T-helper 1 cell treated with Interleukin-12 subunit alpha and Interleukin-12 subunit beta and Interleukin-4 antibody, amounts not matched to agents 30 μg/mL and 1 μg/mL, for 36 hours (primary cell): Measurements from ENCODE around the gene CNR2.
"Not testable (repeated sequence)": the region's sequence is repeated elsewhere in the genome, so short reads cannot be mapped to it uniquely, and the experiment has no call there.

Experiments
- H3K27ac Mint-ChIP-seq: one replicate; pipeline ENCODE4 v1.8.0; 2021; ENCODE audit warnings: mild to moderate bottlenecking, mixed read lengths
- H3K27me3 Mint-ChIP-seq: one replicate; pipeline ENCODE4 v1.8.0; 2021; ENCODE audit warnings: low read depth, mixed read lengths
- H3K36me3 Mint-ChIP-seq: one replicate; pipeline ENCODE4 v1.8.0; 2021; ENCODE audit warnings: low read depth, mixed read lengths
- H3K4me1 Mint-ChIP-seq: one replicate; pipeline ENCODE4 v1.8.0; 2021; ENCODE audit warnings: low read depth, mixed read lengths
- H3K4me3 Mint-ChIP-seq: one replicate; pipeline ENCODE4 v1.8.0; 2021; ENCODE audit warnings: mild to moderate bottlenecking, moderate library complexity, mixed read lengths
- H3K9me3 Mint-ChIP-seq: one replicate; pipeline ENCODE4 v1.8.0; 2021; ENCODE audit warnings: mixed read lengths

Gene CNR2

DNA sequence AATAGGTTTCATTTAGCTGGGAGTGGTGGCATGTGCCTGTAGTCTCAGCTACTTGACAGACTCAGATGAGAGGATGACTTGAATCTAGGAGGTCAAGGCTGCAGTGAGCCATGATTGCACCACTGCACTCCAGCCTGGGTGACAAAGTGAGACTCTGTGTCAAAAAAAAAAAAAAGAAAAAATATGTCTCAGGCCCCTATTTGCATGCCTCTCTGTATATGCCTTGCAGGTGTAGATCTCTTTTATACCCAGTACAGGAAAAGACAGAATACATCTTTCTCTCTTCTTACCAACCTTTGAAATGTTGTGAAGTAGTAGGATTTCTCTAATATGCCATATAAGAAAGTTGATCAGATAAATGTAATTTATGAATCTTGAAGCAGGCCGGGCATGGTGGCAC lies 6.4 kb downstream of the CNR2 start:
- Mint-ChIP-seq H3K4me3 (no peak overlapping the region), H3K36me3 (no peaks in the 10 kb centered on the region), H3K27ac (no peak overlapping the region), H3K27me3 (peaks cover 31% of the 10 kb centered on the region), H3K4me1 (peaks cover 41% of the 10 kb centered on the region), H3K9me3 (no peaks in the 10 kb centered on the region)

DNA sequence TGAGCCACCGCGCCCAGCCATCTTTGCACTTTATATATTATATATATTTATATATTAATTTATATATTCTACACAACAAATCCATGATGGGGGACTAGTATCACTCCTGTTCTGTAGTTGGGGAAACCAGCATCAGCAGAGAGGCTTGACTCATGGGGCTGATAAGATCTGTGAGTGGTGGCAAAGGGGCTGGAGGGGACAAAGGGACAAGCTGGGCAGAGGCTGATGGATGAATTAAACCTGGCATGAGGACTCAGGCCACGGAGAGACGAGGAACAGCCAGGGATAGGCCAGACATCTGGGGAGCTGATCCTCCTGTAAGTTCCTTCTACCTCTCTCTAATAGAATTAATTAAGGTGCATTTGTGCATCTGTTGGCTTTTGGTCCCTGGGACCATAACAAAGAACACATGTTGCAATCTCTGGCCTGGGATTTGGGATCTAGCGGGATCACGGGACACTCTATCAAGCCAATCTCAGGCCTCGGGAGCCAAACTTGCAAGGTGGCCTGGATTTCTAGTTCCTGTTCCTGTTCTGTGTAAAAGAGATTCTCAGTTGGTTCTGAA lies 7.6 kb downstream of the CNR2 start:
- Mint-ChIP-seq H3K4me3 (no peak overlapping the region), H3K27ac (no peak overlapping the region), H3K36me3 (no peaks in the 10 kb centered on the region), H3K27me3 (peaks cover 43% of the 10 kb centered on the region), H3K4me1 (peaks cover 31% of the 10 kb centered on the region), H3K9me3 (no peaks in the 10 kb centered on the region)

DNA sequence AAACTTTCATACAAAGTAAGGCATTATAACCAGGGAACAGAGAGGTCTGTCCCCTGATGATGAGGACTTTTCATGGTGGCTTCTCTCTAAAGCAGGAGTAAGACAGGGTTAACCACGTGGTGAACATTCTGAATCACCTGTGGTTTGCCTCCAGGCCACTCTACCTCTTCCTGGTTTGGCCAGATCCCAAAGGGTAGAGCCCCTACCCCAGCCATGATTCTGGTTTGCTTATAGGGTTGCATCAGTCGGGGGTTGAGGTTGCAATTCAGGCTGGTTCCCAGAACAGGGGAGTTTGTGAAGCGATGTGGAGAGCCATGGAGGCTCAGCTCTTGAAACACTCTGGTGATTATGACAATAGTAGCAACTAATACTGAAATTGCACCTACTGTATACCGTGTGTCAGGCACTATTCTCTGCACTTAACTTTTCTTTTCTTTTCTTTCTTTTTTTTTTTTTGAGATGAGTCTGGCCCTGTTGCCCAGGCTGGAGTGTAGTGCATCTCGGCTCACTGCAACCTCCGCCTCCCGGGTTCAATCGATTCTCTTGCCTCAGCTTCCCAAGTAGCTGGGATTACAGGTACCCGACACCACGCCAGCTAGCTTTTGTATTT lies 8.3 kb downstream of the CNR2 start:
- Mint-ChIP-seq H3K9me3 (no peaks in the 10 kb centered on the region), H3K36me3 (no peaks in the 10 kb centered on the region), H3K4me1 (peaks cover 27% of the 10 kb centered on the region), H3K27ac (no peak overlapping the region), H3K4me3 (no peak overlapping the region), H3K27me3 (peaks cover 43% of the 10 kb centered on the region)

DNA sequence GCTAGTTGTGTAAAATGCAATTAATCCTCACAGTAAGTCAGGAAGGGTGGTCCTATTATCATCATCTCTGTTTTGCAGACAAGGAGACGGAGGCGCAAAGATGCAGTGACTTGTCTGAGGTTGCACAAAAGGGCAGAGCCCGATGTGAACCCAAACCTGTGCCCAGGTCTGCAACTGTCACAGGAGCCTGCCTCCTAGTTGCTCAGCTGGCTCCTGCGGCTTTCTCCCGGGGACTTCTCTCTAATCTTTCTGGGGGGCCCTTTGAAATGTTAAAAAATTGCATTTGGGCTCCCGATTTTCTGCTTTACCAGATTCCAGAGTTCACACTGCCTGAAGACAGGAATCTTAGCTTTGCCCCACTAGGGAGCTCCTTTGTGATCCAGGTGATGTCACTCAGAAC lies 9.4 kb downstream of the CNR2 start:
- Mint-ChIP-seq H3K4me3 (no peak overlapping the region), H3K27me3 (peaks cover 43% of the 10 kb centered on the region), H3K4me1 (peaks cover 17% of the 10 kb centered on the region), H3K27ac (no peak overlapping the region), H3K36me3 (no peaks in the 10 kb centered on the region), H3K9me3 (no peaks in the 10 kb centered on the region)

DNA sequence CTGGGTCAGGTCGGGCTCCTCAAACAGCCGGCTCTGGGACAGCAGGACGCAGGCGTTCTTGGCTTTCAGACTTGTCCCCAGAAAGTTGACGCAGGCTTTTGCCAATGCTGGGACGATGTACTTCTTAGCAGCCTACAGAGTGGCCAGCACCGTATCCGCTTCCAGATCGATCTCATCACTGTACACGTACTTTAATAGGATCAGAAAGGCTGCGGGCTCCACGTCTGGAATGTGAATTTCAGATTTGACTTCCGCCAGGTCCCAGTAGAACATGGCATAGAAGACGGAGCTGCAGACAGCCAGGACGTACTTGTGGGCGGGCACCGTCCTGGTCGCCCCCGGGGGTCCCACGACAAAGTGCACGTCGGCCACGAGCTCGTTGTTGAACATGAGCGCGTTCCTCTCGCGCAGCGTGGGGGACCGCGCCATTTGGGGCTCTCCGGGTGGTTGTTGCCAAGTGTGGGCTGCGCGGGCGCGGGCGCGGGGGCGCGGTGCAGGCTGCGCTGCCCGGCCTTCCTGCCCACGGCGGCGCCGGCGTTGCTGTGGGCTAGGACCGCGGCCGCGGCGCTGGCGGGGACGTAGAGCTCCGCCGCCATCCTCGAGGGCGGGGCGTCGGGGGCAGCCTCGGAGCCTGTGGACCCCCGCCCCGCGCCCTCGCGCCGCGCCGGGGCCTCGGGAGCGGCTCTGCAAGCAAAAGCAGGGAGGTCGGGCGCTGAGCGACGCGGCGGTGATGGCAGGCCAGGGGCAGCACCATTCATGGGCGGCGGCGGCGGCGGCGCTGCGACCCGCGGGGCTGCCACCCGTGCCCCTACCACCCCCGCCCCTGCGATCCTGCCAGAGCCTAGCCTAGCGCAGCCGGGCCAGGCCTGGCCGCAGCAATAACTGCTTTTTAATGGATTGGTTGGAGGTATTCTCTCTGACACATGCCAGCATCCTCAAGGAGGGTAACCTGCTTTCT lies 10.6 kb downstream of the CNR2 start:
- no peak overlapping the region for H3K27ac Mint-ChIP-seq
- peaks cover 43% of the 10 kb centered on the region for H3K27me3 Mint-ChIP-seq
- peaks cover 13% of the 10 kb centered on the region for H3K4me1 Mint-ChIP-seq
- H3K36me3 Mint-ChIP-seq = no peaks in the 10 kb centered on the region
- H3K4me3 Mint-ChIP-seq = no peak overlapping the region
- no peaks in the 10 kb centered on the region for H3K9me3 Mint-ChIP-seq

DNA sequence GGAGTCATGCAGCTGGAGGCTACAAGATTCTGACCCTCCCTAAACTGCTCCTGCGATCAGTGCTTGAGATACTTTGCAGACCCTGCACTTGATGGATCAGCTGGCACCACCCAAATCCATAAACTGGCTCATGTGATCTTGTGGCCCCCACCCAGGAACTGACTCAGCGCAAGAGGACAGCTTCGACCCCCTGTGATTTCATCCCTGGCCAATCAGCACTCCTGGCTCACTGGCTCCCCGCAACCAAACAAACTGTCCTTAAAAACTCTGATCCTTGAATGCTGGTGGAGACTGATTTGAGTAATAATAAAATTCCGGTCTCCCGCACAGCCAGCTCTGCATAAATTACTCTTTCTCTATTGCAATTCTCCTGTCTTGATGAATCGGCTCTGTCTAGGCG lies 13.1 kb downstream of the CNR2 start:
- H3K27ac Mint-ChIP-seq, H3K9me3 Mint-ChIP-seq, H3K4me3 Mint-ChIP-seq, H3K4me1 Mint-ChIP-seq, H3K36me3 Mint-ChIP-seq: not testable (repeated sequence)
- H3K27me3 Mint-ChIP-seq = peaks cover 35% of the 10 kb centered on the region

DNA sequence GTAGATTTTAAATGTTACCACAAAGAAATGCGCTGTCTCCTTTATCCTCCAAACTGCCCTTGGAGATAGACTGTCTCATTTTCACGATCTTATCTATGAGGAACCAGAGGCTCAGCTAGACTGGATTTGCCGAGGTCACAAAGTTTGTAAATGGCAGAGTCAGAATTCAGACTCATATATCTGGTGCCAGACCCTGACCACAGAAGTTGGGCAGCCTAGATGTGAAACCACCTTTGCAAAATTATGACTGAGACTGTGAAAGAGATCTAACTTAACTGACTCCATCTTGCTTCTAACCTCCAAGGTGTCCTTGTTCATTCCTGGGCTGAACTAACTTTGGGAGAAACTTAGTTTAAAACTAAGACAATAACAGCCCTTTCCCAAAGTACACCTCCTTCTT lies 14.1 kb downstream of the CNR2 start:
- Mint-ChIP-seq H3K27ac (no peak overlapping the region), H3K4me3 (no peak overlapping the region), H3K9me3 (no peaks in the 10 kb centered on the region), H3K36me3 (no peaks in the 10 kb centered on the region), H3K4me1 (no peaks in the 10 kb centered on the region), H3K27me3 (peaks cover 27% of the 10 kb centered on the region)

DNA sequence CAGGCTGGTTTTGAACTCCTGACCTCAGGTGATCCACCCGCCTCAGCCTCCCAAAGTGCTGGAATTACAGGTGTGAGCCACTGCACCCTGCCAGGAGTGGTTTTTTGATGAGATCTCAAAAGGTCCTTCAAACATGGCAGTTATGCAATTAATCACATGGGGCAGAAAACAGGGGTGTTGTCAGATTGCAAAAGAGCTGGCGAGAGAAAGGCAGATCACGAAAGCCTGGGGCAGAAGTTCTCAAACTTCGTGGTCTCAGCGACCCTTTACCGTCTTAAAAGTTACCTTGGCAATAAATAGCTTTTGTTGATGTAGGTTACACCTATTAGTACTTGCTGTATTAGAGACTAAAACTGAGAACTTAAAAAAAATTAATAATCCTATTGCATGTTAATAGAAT lies 16.1 kb downstream of the CNR2 start:
- H3K36me3 Mint-ChIP-seq = no peaks in the 10 kb centered on the region
- H3K4me1 Mint-ChIP-seq = no peaks in the 10 kb centered on the region
- no peak overlapping the region for H3K4me3 Mint-ChIP-seq
- no peak overlapping the region for H3K27ac Mint-ChIP-seq
- no peaks in the 10 kb centered on the region for H3K9me3 Mint-ChIP-seq
- H3K27me3 Mint-ChIP-seq = peaks cover 27% of the 10 kb centered on the region

DNA sequence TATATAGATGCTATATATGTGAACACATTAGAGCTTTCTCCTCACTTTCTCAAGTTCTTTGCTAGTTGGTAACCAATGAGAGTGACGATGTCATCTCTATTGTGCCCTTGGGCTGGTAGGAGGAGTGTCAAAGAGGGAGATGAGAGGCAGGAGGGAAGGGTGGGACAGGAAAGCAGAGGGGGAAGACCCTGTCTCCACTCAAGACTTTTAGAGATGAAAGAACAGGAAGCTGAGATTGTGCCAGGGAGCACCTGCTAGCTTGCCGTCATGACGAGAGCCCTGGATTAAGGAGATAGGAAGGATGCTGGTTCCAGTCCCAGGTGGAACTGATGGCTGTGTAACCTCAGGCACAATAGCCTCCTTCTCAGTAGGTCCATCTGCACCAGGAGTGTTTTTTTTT lies 16.7 kb downstream of the CNR2 start:
- Mint-ChIP-seq H3K4me3 (no peak overlapping the region), H3K27me3 (peaks cover 27% of the 10 kb centered on the region), H3K36me3 (no peaks in the 10 kb centered on the region), H3K9me3 (no peaks in the 10 kb centered on the region), H3K4me1 (no peaks in the 10 kb centered on the region), H3K27ac (no peak overlapping the region)

DNA sequence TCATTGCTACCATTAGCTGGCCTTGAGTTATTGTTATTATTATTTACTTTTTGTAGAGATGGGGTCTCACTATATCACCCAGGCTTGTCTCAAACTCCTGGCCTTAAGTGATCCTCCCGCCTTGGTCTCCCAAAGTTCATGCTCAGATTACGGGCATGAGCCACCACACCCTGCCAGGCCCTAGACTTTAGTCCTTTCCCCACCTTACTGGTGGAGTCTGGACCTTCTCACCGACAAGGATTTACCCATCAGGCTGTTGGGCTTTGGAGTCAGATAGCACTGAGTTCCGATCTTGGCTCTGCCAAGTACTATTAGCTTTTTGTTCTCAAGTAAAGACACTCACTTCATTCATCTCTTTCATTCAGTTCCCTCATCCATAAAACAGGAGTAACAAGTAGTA lies 17.2 kb downstream of the CNR2 start:
- no peak overlapping the region for H3K27ac Mint-ChIP-seq
- no peaks in the 10 kb centered on the region for H3K36me3 Mint-ChIP-seq
- H3K27me3 Mint-ChIP-seq = peaks cover 23% of the 10 kb centered on the region
- no peak overlapping the region for H3K4me3 Mint-ChIP-seq
- no peaks in the 10 kb centered on the region for H3K4me1 Mint-ChIP-seq
- no peaks in the 10 kb centered on the region for H3K9me3 Mint-ChIP-seq

DNA sequence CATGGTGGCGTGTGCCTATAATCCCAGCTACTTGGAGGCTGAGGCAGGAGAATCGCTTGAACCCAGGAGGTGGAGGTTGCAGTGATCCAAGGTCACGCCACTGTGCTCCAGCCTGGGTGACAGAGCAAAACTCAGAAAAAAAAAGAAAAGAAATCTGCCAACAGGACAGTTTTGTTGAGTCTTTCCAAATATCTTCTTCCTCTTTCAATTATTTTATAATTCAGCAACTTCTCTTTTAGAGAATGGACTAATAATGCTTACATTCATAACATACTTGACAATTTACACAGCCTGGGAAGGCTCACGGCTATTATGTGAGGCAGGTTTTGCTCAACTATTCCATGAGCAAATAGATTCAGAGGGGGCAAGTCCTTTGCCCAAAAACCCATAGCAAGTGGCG lies 18.1 kb downstream of the CNR2 start:
- H3K27me3 Mint-ChIP-seq = peaks cover 18% of the 10 kb centered on the region
- H3K36me3 Mint-ChIP-seq = no peaks in the 10 kb centered on the region
- no peaks in the 10 kb centered on the region for H3K9me3 Mint-ChIP-seq
- no peak overlapping the region for H3K27ac Mint-ChIP-seq
- no peaks in the 10 kb centered on the region for H3K4me1 Mint-ChIP-seq
- no peak overlapping the region for H3K4me3 Mint-ChIP-seq

DNA sequence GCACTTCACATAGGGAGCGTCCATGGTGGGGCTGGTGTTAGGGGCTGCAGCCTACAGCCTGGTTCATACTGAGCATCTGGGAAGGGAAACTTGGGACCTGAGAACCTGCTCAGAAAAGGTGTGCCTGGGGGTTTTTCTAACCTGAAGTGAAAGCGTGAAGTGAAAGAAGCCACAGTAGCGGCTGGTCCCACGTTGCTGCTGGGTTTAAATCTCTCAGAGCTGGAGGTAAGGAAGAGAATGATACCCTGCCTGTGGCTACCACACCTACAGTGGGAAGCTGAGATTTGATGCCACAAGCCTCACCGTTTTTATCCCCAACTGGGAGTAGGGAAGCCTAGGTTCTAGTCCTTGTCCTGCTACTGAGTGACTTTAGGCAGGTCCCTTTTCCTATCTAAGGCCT lies 24.1 kb downstream of the CNR2 start:
- Mint-ChIP-seq H3K27ac (no peak overlapping the region), H3K4me3 (no peak overlapping the region), H3K9me3 (no peaks in the 10 kb centered on the region), H3K27me3 (peaks cover 25% of the 10 kb centered on the region), H3K36me3 (no peaks in the 10 kb centered on the region), H3K4me1 (no peaks in the 10 kb centered on the region)

DNA sequence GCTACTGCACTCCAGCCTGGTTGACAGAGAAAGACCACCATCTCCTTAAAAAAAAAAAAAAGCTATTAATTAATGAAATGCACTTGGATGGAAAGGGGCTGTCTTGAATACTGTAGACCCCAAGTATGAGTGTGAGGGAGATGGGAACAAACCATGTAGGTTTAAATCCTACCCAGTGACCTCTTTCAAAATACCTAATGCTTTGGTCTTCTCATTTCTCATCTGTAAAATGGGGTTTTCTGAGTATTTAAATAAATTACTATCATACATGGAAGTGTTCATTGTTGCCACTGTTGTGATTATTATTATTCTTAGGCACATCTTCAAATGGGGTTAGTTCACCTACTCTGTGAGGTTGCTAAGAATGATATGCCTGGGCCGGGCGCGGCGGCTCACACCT lies 27.9 kb downstream of the CNR2 start:
- no peak overlapping the region for H3K27ac Mint-ChIP-seq
- no peak overlapping the region for H3K4me3 Mint-ChIP-seq
- no peaks in the 10 kb centered on the region for H3K36me3 Mint-ChIP-seq
- peaks cover 8% of the 10 kb centered on the region for H3K27me3 Mint-ChIP-seq
- H3K9me3 Mint-ChIP-seq = no peaks in the 10 kb centered on the region
- H3K4me1 Mint-ChIP-seq = no peaks in the 10 kb centered on the region

DNA sequence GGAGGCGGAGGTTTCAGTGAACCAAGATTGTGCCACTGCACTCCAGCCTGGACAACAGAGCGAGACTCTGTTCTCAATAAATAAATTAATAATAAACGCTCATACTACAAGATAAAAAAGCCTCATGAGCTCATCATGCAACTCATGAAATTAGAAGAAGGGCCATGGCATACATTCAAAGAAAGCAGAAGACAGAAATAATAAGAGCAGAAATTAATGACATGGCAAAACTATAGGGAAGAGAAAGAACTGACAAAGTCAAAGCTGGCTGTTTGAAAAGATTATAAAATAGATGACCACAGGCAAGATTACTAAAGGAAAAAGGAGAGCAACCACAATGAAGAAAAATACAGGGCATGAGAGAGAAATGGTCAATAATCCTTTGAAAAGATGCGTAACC lies 30.4 kb downstream of the CNR2 start:
- H3K27me3 Mint-ChIP-seq = peaks cover 1% of the 10 kb centered on the region
- no peaks in the 10 kb centered on the region for H3K4me1 Mint-ChIP-seq
- peaks cover 20% of the 10 kb centered on the region for H3K9me3 Mint-ChIP-seq
- peaks cover 3% of the 10 kb centered on the region for H3K36me3 Mint-ChIP-seq
- no peak overlapping the region for H3K27ac Mint-ChIP-seq
- no peak overlapping the region for H3K4me3 Mint-ChIP-seq

DNA sequence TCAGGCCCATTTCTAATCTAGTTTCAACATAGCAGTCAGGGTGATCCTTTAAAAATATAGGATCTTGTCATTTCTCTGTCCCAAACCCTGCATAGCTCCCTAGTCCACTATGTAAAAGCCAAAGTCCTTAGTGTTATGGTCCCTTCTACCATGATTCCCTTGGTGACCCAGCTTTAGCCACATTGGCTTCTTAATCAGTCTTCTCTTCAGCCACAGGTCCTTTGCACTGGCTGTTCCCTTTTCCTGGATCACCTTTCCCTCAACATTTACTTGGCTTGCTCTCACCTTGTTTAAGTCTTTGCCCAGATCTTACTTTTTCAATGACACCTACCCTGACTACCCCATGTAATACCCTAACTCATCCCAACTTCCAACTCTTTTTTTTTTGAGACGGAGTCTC lies 33.4 kb downstream of the CNR2 start:
- H3K9me3 Mint-ChIP-seq = peaks cover 35% of the 10 kb centered on the region
- no peak overlapping the region for H3K4me3 Mint-ChIP-seq
- H3K27me3 Mint-ChIP-seq = no peaks in the 10 kb centered on the region
- H3K36me3 Mint-ChIP-seq = peaks cover 6% of the 10 kb centered on the region
- H3K4me1 Mint-ChIP-seq = no peaks in the 10 kb centered on the region
- H3K27ac Mint-ChIP-seq = no peak overlapping the region
